Islet of Langerhans (tissue), 1 donor: ENCODE data around the gene MRPS33.
"Not testable (repeated sequence)": the region's sequence is repeated elsewhere in the genome, so short reads cannot be mapped to it uniquely, and the experiment has no call there.

ENCODE experiments used
- FAIRE-seq: peaks from one replicate; lab custom pipeline; 2011; peaks lifted over from hg19 to GRCh38; lab: Jason Lieb, UNC

MRPS33 gene

DNA sequence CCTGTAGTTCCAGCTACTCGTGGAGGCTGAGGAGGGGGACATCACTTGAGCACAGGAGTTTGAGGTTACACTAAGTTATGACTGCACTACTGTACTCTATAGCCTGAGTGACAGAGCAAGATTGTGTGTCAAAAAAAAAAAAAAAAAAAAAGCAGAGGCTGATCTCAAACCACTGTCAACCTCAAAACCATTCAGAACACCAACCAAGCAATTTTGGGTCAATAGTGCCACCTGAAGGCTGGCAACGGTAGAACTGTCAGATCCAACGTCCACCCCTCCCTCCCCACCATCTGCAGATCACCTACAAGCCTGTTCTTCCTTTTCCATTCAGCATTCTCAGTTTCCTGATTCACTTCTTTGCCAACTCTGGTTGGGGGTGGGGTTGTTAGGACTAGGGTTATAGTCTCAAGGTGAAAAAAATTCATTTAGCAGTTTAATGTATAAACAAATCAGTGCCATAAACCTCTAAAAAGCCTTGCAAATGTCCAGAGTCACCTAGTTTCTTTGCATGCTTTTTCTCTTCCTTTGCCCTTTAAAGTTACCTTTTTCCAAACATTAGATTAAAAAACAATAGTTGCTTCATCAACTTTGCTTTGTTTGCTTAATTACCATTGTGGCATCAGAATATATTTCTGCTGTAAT is 2.6 kb downstream of the MRPS33 start:
- peak; percentile 88 for FAIRE-seq

DNA sequence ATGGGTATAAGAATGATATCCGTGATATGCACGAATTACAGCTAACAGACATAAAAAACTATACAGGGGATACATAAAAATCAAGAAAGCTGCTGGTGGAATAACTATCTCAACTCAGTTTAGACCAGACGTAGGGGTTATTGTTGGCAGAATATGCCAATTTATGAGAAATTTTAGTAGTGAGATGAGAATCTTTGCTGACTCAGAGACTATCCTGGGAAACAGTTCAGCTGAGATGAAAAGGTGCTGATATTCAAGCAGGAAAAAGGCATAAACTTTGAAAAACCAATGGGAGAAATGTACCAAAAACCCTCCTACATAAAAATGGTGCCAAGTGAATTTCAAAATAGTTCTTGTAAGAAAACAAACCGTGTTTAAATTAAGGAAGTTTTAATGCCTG is 3.3 kb downstream of the MRPS33 start:
- FAIRE-seq, result no peak

DNA sequence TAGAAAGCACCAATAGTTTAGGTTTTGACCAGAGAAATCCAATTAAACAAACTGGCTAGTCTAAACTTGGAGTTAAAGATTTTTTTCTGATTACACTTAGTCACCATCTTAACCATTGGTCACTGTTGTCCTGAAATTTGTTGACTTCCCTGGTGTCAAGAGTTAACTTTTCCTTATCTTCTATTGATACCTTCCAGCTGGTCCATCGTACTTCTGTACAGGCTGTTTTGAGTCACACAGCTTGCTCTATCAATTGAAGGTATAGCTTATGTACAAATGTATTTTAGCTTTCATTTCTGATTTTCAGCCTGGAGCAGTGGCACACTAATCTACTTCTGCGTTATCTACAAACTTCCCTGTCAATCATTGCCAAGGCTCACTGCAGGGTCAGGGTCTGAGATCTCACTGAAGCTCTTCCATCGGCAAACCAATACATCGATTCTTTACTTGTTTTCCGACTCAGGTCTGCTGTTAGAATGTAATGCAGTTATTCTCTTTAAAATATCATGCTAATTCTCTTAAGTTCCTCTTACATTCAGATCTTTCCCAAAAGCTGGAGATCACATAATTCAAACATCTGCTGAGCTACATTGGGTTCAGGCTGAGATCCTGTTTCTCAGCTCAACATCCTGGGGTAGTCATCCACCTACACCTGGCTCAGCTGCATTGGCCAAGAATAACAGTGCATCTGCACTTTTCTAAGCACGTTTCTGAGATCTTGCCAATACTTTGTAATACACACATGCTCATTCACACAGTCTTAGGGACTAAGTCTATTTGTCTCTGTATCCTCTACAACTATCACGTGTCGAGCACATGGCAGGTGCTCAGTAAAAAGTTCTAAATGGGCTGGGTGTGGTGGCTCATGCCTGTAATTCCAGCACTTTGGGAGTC is 11.3 kb downstream of the MRPS33 start:
- FAIRE-seq, result no peak

DNA sequence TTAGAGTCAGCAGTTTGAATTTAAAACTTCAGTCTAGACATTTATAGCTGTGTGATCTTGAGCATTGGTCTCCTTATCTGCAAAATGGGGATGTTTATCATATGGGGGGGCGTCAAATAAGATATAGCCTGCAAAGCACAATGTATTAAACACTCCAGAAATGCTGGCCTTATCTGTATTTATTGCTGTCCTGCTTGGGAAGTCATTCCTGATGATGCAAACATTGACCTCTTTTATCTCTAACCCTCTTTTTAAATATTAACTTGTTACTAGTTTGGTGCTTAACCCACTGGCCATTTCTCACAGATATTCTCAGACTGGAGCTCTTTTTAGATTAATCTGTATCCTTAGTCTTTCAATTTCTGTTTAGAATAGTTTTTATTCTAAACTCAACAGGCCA is 13.2 kb downstream of the MRPS33 start:
- FAIRE-seq, result no peak

DNA sequence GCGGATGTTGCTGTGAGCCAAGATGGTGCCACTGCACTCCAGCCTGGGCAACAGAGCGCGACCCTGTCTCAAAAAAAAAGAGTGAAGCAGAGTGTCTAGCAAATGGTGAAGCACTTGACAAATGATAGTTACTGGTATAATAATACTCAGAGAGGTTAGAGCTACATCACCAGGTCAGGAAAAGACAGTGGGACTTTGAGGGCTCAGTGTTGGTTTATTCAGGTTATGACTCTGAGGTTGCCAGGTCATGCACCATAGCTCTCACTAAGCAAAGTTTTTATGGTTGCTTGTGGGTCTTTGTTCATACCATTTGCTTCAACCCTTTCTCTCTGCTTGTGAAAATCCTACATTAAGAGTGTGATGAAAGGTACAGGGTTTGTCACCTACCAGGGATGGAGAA is 13.6 kb downstream of the MRPS33 start:
- FAIRE-seq, result no peak

DNA sequence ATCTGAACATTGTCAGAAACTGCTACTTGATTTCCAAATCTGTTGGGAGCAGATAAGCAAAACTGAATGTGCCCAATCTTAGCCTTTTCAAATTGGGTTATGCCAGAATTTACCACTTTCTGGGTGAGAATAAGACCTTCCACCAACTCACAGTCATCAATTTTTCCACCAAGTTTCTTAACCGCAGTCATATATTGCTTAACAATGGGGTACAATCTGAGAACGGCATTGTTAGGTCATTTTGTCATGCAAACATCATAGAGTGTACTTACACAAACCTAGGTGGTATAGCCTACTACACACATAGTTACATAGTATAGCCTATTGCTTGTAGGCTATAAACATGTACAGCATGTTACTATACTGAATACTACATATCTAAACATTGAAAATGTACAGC is 16.0 kb downstream of the MRPS33 start:
- no peak for FAIRE-seq

DNA sequence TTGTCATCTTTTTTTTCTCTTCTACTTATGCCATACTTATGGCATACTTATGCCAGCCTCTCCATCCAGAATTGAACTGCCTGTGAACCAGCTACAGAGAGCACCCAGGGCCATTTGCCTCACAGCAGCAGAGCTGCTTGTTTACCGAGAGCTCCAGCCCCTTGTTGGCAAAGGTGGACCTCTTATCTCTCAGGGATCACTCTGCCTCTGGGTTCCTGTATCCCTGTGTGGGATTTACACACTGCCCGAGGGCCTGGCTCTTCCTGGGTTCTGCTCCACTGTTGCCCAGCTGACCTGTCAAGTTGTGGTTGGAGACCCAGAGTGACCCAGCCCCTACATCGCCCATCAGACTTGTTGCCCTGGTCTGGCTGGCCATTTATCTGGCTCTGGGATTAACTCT is 22.3 kb downstream of the MRPS33 start:
- no peak for FAIRE-seq

DNA sequence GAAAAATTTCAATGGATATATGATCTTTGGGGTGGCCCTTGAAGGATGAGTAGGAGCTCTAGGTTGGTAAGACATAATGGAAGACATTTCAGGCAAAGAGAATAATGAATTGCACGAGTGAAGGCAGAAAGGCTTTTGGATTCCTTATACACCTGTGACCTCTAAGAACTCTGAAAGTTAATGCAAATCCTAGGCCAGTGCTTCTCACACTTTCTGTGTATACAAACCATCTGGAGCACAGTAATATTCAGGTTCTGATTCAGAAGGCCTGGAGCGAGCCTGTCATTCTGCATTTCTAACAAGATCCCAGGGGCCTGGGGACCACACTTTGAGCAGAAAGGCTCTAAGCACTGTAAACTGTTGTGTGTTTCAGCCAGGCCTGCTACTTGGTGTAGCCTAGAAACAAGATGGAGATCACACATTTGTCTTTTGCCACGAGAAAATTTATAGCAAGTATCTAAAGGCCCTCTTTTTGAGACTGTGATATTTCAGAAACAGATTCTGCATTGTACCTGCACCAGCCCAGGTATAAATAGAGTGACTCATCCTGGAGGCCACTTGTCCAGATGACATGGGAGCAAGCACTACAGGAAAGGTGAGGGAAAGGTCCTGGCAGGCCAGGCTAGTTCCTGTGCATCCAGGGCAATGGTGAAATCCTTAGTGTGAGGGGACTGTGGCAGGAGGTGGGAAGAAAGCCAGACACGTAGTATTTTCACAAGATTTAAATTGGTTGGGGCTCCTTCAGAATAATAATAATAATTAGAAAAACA is 24.4 kb downstream of the MRPS33 start:
- FAIRE-seq, result no peak

DNA sequence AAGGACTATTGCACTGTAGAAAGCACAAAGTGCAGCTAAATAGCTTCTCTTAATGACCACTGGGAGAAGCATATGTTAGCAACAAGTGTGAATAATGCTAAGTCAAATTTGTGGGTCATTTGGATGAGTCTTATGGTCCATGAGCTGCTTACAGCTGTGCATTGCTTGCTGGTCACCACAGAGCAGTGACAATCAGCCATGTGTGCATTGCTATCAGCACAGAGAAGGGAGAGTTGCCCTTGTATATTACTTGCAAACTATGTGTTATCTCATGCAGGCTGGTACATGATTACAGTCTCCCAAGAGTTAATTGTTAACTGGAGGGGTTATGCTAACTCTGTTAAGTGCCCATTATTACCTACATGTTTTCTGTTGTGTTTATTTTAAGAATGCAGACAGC is 25.7 kb downstream of the MRPS33 start:
- no peak for FAIRE-seq

DNA sequence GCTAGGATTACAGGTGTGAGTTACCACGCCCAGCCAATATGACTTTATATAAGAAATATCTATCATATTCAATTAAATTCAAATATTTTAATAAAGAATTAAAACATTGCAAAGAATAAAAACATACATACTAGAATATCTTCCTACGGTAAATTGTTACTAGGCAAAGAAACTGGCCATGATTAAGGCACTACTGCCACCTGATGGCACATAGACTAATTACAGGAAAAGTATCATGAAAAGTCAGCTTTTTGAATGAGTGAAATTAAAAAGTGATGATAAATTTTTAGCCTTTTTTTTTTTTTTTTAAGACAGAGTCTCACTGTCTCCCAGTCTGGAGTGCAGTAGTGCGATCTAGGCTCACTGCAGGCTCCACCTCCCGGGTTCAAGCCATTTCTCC is 30.9 kb downstream of the MRPS33 start:
- no peak for FAIRE-seq

DNA sequence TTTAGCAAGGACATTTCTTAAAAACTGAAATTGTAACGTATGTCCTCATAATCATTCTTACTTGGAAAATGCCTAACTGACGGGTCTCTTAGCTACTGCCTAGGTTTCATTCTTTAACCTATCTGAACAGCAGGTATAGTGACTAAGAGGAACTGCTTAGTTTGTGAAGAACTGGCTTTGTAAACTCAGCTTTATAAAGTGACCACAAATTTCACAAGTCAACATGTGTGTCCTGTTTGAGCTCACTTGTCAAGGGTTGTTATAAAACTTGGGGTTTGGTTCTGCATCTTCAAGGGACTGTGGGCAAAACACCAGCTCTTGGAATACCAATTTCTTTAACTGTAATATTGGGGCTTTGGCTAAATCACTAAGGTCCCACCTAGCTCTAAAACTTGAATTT is 32.2 kb downstream of the MRPS33 start:
- FAIRE-seq, result no peak

DNA sequence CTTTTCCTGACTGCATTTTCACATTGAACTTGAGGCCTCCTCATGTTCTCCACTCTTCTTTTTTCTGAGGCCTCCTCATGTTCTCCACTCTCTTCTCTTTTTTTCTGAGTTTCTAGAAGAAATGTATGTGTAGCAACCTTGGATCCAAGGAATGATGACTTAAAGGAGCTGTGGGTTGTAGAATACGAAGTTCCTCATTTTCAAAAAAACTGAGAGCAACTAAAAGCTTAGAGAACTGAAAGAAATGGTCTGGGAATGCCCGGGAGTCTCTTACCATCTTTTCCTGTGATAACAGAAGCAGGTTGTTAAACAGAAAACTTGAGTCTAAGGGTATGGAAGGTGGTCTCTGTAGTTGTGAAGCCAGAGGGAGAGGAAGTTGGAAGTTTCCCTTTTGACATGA is 32.8 kb downstream of the MRPS33 start:
- FAIRE-seq, result no peak

DNA sequence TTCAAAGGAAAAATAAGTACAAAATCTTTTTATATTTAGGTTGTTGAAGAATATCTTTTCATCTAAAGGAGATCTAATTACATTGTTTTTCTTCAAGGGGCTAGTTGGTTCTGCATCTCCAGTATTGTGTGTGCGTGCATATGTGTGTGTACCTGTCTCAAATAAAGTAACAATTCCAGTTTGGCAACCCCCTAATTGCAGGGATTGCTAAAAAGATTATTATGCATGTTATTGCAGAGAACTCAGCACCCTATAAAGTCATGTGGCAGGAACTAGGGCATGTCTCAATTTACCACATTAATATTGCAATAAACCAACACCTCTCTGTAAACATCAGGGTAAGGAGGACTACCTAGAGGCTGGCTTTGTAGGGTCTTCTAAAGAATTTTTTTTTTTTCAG is 37.0 kb downstream of the MRPS33 start:
- FAIRE-seq, result no peak

DNA sequence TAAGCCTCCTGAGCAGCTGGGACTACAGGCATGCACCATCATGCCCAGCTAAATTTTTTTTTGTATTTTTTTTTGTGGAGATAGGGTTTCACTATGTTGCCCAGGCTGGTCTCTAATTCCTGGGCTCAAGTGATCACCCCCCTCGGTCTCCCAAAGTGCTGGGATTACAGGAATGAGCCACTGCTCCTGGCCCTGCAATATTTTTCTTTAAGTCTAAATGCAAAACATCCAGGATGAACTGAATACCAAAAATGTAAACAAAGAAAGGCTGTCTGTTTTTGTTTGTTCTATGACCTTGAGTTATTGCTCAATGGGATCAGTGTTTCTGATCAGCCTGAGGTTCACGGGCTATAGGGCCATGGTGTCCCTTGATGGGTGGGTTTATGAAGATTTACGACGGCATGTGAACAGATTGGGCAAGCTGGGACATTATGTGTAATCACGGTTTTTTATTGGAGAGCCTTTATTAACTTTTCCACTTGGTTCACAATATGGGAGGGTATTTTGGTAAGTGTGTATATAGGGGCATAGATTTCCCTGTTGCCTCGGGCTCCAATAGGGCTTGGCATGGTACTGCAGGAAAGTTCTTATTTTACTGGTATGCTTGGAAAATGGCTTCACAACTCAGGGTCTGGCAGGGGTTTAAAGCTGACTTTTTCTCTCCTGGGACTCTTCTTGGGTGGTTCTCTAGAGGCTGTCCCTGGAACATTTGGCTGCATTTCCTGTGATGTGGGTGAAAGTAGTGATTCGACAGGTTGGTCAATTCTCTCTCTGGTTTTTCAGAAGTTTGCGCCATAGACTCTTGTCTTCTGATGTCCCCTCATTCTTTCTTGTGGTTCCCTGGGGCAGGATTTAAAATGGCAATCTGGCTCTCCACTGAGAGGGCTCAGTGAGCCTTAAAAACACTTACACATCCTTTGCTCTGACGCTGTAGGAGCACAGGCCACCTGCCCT is 41.6 kb downstream of the MRPS33 start:
- FAIRE-seq, result no peak

DNA sequence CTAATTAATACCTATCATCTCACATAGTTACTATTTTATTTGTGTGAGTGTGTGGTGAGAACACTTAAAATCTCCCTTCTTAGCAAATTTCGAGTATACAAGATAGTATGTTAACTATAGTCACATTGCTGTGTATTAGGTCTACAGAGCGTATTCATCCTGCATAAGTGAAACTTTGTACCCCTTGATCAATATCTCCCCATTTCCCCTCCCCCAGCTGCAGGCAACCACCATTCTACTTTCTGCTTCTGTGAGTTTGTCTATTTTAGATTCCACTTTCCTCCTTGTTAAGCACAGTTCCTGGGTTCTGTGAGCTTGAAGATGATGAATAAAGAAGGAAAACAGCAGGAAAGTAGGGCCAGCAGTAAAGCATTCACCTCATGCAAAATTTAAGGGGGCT is 42.4 kb downstream of the MRPS33 start:
- FAIRE-seq, result no peak

DNA sequence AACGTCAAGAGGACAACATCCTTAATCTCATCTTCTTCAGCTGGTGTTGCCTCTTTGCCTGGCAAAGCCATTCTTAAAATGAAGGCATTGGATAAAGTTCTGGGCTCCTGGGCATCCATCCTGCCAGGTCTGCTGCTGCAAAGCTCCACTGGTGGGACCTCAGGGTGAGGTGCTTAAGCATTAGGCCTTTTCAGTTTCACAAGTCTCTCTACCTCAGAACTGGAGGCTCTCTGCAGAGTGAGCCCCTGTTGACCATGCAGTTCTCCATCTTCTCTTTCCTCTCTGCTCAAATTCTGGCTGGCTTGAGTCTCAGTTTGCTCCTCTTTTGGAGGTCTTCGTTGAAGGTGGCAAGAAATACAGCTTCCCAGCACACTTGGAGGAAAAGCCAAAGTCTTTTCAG is 47.3 kb downstream of the MRPS33 start:
- FAIRE-seq, result no peak

DNA sequence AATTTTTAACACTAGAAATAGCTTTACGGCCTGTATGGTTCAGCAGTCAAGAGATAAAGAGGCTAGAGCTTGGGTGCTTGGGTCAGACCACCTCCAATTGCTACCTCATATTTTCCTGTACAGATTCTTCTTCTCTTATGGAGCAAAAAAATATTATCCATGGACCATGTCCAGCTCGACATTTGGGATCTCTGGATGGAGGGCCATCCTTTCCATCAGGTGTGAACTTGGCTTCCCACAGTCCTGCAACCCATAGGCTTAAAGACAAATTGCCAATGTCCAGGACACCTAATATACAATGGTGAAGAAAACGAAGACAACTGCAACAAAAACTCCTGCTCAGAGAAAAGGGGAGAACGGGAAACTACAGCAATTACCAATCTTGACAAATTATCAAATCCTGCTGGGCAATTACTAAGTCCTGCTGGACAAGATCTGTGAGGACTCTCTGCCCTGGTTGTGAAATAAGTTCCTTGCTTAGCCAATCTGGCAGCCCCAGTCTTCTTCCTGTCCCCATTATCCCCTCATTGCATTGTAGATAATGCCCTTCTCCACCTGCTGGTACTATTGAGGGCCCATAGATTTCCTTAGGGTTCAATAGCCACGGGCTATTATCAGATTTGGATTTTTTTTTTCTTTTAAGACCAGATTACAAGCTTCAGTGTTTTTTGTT is 48.1 kb downstream of the MRPS33 start:
- FAIRE-seq, result no peak

DNA sequence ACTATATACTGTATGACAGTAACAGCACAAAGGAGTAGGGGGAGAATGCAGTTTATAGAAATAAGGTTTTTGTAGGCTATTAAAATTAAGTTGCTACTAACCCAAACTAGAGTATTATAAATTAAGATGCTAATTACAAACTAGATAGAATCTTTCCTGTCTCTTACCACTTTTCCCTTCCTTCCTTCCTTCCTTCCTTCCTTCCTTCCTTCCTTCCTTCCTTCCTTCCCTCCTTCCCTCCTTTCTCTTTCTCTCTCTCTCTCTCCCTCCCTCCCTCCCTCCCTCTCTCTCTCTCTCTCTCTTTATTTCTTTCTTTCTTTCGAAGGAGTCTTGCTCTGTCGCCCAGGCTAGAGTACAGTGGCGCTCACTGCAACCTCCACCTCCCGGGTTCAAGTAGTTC is 53.6 kb downstream of the MRPS33 start:
- FAIRE-seq, result no peak

DNA sequence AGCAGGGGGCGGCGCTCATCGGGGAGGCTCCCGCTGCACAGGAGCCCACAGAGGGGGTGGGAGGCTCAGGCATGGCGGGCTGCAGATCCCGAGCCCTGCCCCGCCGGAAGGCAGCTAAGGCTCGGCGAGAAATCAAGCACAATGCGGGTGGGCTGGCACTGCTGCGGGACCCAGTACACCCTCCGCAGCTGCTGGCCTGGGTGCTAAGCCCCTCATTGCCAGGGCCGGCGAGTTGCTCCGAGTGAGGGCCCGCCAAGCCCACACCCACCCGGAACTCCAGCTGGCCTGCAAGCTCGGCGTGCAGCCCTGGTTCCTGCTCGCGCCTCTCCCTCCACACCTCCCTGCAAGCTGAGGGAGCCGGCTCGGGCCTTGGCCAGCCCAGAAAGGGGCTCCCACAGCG is 57.8 kb downstream of the MRPS33 start:
- FAIRE-seq, result not testable (repeated sequence)
